Activated T-cell treated with anti-CD3 and anti-CD28 coated beads, Interleukin-2, amount 50 U/mL, for 24 hours (primary cell): Measurements from ENCODE around the gene KAT14.
A peak's percentile ranks its signal among the peaks of the same experiment; 100 is the strongest.
"Not testable (repeated sequence)": the region's sequence is repeated elsewhere in the genome, so short reads cannot be mapped to it uniquely, and the experiment has no call there.

Source experiments
- DNase-seq: peaks from one replicate; pipeline ENCODE4 v3.0.0-alpha.2; 2020
- H3K27ac Mint-ChIP-seq: 2 replicates; pipeline ENCODE4 v1.8.0; 2020; ENCODE audit warnings: mild to moderate bottlenecking, mixed read lengths
- H3K27me3 Mint-ChIP-seq: 2 replicates; pipeline ENCODE4 v1.8.0; 2020; ENCODE audit warnings: mixed read lengths
- H3K36me3 Mint-ChIP-seq: 2 replicates; pipeline ENCODE4 v1.8.0; 2020; ENCODE audit warnings: low read depth, mixed read lengths
- H3K4me1 Mint-ChIP-seq: 2 replicates; pipeline ENCODE4 v1.8.0; 2020; ENCODE audit warnings: low read depth, mixed read lengths
- H3K4me3 Mint-ChIP-seq: 2 replicates; pipeline ENCODE4 v1.8.0; 2020; ENCODE audit warnings: mild to moderate bottlenecking, moderate library complexity, mixed read lengths
- H3K9me3 Mint-ChIP-seq: 2 replicates; pipeline ENCODE4 v1.8.0; 2020; ENCODE audit warnings: mixed read lengths

Gene KAT14

DNA sequence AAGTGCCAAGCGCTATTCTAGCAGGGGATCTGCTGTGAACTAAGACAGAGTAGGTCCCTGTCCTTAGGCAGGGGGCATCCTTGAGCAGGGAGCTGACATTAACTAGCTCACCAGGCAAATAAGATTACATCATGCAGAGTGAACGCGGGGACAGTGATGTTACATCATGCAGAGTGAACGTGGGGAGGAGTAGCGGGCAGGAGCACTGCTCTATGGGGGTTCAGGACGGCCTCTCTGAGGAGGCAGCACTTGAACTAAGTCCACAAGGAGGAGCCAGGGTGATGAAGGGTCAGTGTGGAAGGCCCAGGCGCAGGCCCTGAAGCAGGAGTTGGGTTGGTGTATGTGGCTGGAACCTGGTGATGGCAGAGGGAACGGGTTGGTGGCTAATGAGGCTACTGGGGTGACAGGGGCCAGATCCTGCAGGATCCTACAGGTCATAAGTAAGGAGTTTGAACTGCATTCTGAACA lies 38.7 kb downstream of the KAT14 start:
- Mint-ChIP-seq H3K4me1 (peaks cover 16% of the 10 kb centered on the region), H3K36me3 (peaks cover 90% of the 10 kb centered on the region), H3K4me3 (no peak overlapping the region), H3K27me3 (no peaks in the 10 kb centered on the region), H3K27ac (peak overlapping the region; percentile 35), H3K9me3 (peaks cover 15% of the 10 kb centered on the region)
- DNase-seq: no peak

GRCh38 chr20:18180366-18180765 lies 42.7 kb downstream of the KAT14 start:
- not testable (repeated sequence) for H3K4me1 Mint-ChIP-seq, DNase-seq, H3K4me3 Mint-ChIP-seq, H3K27me3 Mint-ChIP-seq, H3K27ac Mint-ChIP-seq
- H3K9me3 Mint-ChIP-seq: peaks cover 15% of the 10 kb centered on the region
- peaks cover 88% of the 10 kb centered on the region for H3K36me3 Mint-ChIP-seq

DNA sequence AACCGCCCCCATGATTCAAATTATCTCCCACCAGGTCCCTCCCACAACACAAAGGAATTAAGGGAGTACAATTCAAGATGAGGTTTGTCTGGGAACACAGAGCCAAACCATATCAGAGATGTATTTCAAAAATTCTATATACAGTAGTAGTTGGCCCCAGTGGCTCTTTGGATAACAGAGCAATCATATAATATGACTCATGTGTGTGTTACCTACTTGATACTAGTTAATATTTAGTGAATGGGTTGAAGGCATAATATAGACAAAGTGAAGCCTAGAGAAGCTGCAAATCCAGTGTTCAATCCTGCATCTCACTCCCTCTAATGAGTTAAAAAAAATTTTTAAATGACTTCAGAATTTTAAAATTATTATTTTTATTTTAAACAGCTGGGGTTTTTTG lies 43.2 kb downstream of the KAT14 start:
- DNase-seq: no peak
- Mint-ChIP-seq H3K4me3 (no peak overlapping the region), H3K9me3 (peaks cover 15% of the 10 kb centered on the region), H3K36me3 (peaks cover 88% of the 10 kb centered on the region), H3K4me1 (peaks cover 5% of the 10 kb centered on the region), H3K27ac (no peak overlapping the region), H3K27me3 (no peaks in the 10 kb centered on the region)

DNA sequence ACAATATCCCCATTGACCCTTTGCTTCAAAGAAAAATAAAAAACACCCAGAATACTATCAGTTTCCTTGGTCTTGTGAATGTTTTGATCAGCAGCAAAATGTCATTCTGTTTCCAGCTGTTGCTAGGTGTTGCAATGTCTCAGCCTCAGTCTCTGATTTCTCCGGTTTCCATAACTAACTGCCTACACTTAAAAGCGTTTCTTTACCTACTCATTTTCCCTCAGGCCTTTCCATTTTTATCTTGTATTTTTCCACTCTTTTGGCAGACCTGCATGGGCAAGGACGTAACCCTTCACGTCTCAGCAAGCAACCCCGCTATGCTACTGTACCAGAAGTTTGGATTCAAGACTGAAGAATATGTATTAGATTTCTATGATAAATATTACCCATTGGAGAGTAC lies 49.4 kb downstream of the KAT14 start:
- no peaks in the 10 kb centered on the region for H3K27me3 Mint-ChIP-seq
- DNase-seq: no peak
- H3K4me1 Mint-ChIP-seq: no peaks in the 10 kb centered on the region
- peaks cover 86% of the 10 kb centered on the region for H3K36me3 Mint-ChIP-seq
- no peak overlapping the region for H3K4me3 Mint-ChIP-seq
- no peak overlapping the region for H3K27ac Mint-ChIP-seq
- H3K9me3 Mint-ChIP-seq: no peaks in the 10 kb centered on the region

GRCh38 chr20:18188434-18188833 lies 50.8 kb downstream of the KAT14 start:
- Mint-ChIP-seq H3K9me3 (no peaks in the 10 kb centered on the region), H3K27ac (peak overlapping the region; percentile 41), H3K36me3 (peaks cover 74% of the 10 kb centered on the region), H3K27me3 (no peaks in the 10 kb centered on the region), H3K4me3 (no peak overlapping the region), H3K4me1 (no peaks in the 10 kb centered on the region)
- DNase-seq: no peak

DNA sequence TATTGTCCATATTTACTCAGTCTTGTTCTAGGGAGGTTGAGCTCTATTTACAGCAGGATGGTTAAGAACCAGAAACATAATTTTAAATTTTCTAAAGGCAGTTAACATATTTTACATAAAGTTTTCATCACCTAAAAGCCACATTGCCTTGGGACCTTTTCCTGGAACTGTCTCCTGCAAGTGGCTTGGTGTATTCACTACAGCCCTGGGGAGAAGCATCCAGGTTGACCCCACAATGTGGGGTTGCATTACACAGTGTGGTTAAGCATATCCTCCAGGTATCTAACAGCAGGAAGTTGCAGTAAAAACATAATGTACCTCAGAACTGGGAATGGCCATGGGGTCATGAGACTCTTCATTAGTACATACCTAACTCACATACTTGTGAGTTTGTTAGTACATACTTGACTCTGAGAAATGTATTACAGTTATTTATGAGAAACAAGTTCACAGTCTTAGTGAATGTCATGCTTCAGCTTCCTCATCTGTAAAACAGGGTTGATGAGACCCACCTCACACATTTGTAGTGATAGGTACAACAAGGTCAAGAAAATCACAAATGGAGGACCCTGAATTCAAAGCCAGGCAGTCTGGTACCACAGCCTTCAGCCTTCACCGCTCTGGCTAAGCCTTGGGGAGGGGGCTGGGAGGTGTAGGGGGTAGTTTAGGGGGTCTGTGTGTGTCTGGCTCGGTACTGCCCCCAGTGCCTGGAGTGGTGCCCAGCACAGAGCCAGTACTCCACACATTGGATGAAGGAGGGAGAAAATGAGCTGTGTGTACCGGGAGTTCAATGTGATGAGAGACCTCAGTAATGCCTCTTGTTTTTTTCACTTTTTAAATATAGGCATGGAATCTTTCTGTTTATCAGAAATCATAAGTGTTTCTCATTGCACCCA lies 52.9 kb downstream of the KAT14 start:
- no peaks in the 10 kb centered on the region for H3K9me3 Mint-ChIP-seq
- no peaks in the 10 kb centered on the region for H3K27me3 Mint-ChIP-seq
- H3K4me1 Mint-ChIP-seq: no peaks in the 10 kb centered on the region
- DNase-seq: no peak
- H3K4me3 Mint-ChIP-seq: no peak overlapping the region
- peaks cover 55% of the 10 kb centered on the region for H3K36me3 Mint-ChIP-seq
- H3K27ac Mint-ChIP-seq: peak overlapping the region; percentile 45

GRCh38 chr20:18191306-18191705 lies 53.6 kb downstream of the KAT14 start:
- Mint-ChIP-seq H3K9me3 (no peaks in the 10 kb centered on the region), H3K27me3 (no peaks in the 10 kb centered on the region), H3K27ac (no peak overlapping the region), H3K4me1 (no peaks in the 10 kb centered on the region), H3K36me3 (peaks cover 47% of the 10 kb centered on the region), H3K4me3 (no peak overlapping the region)
- DNase-seq: no peak

GRCh38 chr20:18194461-18194860 lies 56.8 kb downstream of the KAT14 start:
- peaks cover 18% of the 10 kb centered on the region for H3K36me3 Mint-ChIP-seq

DNA sequence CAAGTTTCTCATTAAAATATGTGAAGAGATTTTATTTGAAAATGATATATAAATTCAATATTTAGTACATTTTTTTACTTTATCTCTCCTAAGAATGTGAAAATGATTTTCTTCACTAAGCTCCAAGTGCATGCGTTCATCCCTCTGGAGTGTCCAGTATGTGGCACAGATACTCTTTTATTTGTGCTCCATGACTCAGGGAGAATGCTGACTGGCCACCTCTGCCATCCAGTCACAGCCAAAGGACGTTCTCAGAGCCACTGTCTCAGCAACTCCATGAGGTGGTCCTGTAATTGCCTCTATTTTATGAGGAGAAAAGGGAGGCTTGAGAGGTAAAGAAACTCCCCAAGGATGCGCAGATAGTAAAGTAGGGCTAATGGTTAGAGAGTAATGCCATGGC lies 58.3 kb downstream of the KAT14 start:
- H3K27me3 Mint-ChIP-seq: no peaks in the 10 kb centered on the region
- H3K9me3 Mint-ChIP-seq: no peaks in the 10 kb centered on the region
- H3K4me3 Mint-ChIP-seq: no peak overlapping the region
- H3K4me1 Mint-ChIP-seq: no peaks in the 10 kb centered on the region
- no peak overlapping the region for H3K27ac Mint-ChIP-seq
- peaks cover 5% of the 10 kb centered on the region for H3K36me3 Mint-ChIP-seq
- DNase-seq: no peak

More at GRCh38 chr20:18194461-18194860, 56.8 kb downstream of the KAT14 start:
- not testable (repeated sequence) for H3K9me3 Mint-ChIP-seq, H3K4me1 Mint-ChIP-seq, H3K27ac Mint-ChIP-seq, H3K4me3 Mint-ChIP-seq, DNase-seq, H3K27me3 Mint-ChIP-seq

- no peaks in the 10 kb centered on the region for H3K27me3 Mint-ChIP-seq
- no peak for DNase-seq
- H3K9me3 Mint-ChIP-seq: peaks cover 7% of the 10 kb centered on the region
- no peak overlapping the region for H3K4me3 Mint-ChIP-seq
- H3K27ac Mint-ChIP-seq: no peak overlapping the region
- H3K36me3 Mint-ChIP-seq: peaks cover 7% of the 10 kb centered on the region
- H3K4me1 Mint-ChIP-seq: no peaks in the 10 kb centered on the region
Measured at GRCh38 chr20:18197382-18198070, 59.9 kb downstream of the KAT14 start.

DNA sequence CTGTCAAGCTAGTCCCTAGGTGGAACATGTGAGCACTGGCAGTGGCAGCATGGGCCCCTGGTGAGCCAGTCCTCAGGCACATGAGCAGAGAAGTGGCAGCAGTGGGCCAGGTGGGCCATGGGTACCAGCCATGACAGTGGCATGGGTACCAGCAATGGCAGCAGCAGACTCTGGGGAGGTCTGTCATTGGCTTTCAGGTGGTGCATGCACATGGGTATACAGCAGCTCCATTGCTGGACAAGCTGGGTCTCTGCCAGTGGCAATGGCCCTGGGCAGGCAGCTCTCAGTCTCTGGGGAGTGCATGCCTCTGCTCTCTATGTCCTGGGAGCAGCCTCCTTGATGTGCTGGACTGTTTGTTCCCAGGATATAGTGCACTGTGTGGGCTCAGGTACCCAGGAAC lies 65.3 kb downstream of the KAT14 start:
- no peak for DNase-seq
- Mint-ChIP-seq H3K4me3 (no peak overlapping the region), H3K9me3 (peaks cover 7% of the 10 kb centered on the region)

DNA sequence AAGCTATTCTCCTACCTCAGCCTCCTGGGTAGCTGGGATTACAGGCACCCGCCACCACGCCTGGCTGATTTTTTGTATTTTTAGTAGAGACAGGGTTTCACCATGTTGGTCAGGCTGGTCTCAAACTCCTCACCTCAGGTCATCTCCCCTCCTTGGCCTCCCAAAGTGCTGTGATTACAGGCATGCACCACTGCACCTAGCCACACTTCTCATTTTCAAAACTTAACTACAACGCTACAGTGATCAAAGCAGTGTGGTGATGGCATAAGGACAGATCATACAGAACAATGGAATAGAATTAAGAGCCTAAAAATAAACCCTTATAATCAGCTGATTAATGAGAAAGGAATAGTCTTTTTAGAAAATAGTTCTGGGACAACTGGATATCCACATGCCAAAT lies 66.0 kb downstream of the KAT14 start:
- H3K4me3 Mint-ChIP-seq, H3K4me1 Mint-ChIP-seq, H3K27me3 Mint-ChIP-seq, H3K9me3 Mint-ChIP-seq, H3K36me3 Mint-ChIP-seq, DNase-seq, H3K27ac Mint-ChIP-seq: not testable (repeated sequence)

More for the DNA sequence above, 65.3 kb downstream of the KAT14 start:
- Mint-ChIP-seq H3K27ac (no peak overlapping the region), H3K27me3 (no peaks in the 10 kb centered on the region), H3K4me1 (no peaks in the 10 kb centered on the region), H3K36me3 (peaks cover 7% of the 10 kb centered on the region)

DNA sequence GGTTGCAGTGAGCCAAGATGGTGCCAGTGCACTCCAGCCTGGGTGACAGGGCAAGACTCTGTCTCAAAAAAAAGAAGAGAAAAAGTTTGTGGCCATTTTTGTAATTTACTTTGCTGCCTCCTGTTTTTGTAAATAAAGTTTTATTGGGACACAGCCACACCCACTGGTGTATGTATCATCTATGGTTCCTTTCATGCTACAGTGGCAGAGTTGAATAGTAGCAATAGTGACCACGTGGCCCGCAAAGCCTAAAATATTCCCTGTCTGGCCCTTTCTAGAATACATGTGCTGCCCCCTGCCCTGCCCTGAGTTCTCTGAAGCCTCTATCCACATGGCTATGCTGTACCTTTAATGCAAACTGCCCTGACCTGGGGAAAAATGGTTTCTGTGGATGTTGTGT lies 75.3 kb downstream of the KAT14 start:
- H3K27me3 Mint-ChIP-seq: no peaks in the 10 kb centered on the region
- H3K9me3 Mint-ChIP-seq: no peaks in the 10 kb centered on the region
- DNase-seq: no peak
- no peak overlapping the region for H3K27ac Mint-ChIP-seq
- H3K4me3 Mint-ChIP-seq: no peak overlapping the region
- H3K36me3 Mint-ChIP-seq: no peaks in the 10 kb centered on the region
- H3K4me1 Mint-ChIP-seq: no peaks in the 10 kb centered on the region

GRCh38 chr20:18215566-18215965 lies 77.9 kb downstream of the KAT14 start:
- Mint-ChIP-seq H3K27ac (no peak overlapping the region), H3K4me1 (no peaks in the 10 kb centered on the region), H3K27me3 (peaks cover 4% of the 10 kb centered on the region), H3K36me3 (no peaks in the 10 kb centered on the region), H3K4me3 (no peak overlapping the region), H3K9me3 (no peaks in the 10 kb centered on the region)
- DNase-seq: no peak

DNA sequence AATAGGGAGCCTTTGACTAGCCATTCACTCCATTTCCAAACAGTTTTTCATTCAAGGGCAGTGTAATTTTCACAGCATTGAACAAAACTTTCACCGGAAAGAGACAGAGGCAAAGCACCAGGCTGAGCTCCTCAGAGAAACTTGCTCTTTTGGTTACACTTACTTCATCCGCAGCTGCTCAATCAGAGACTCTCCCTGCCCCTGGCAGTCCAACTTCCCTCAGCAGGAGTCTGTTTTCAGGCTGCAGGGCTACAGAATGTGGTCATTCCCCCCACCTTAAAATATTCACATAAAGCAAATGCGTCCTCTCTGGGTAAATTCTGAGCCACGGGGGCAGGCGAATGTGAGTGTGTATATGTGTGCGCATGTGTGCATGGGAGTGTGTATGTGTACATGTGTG lies 80.6 kb downstream of the KAT14 start:
- Mint-ChIP-seq H3K27ac (no peak overlapping the region), H3K9me3 (no peaks in the 10 kb centered on the region), H3K4me3 (no peak overlapping the region), H3K4me1 (no peaks in the 10 kb centered on the region), H3K27me3 (peaks cover 9% of the 10 kb centered on the region), H3K36me3 (no peaks in the 10 kb centered on the region)
- no peak for DNase-seq
